PFSK-1 (cell line): Measurements from ENCODE around the gene DGKG.

ENCODE experiments used
- FOXP2 ChIP-seq: optimal IDR thresholded peaks from 2 replicates; pipeline ENCODE3; 2011; ENCODE audit warnings: borderline replicate concordance, control low read depth, inconsistent platforms; ENCODE audit not compliant: insufficient read depth; ENCODE audit errors: extremely low read length, extremely low read depth
- POLR2AphosphoS5 ChIP-seq: IDR thresholded peaks from 2 replicates; pipeline ENCODE4 v1.6.1; 2012; ENCODE audit warnings: low read depth, mild to moderate bottlenecking, control low read depth, low read length, moderate library complexity
- SIN3A ChIP-seq: IDR thresholded peaks from 2 replicates; pipeline ENCODE4 v1.6.1; 2012; ENCODE audit warnings: mild to moderate bottlenecking, low read length, moderate library complexity, borderline replicate concordance; ENCODE audit not compliant: insufficient read depth
- TAF1 ChIP-seq: IDR thresholded peaks from 2 replicates; pipeline ENCODE4 v1.6.1; 2012; ENCODE audit warnings: low read length, control low read depth, borderline replicate concordance; ENCODE audit not compliant: insufficient read depth
- TF ChIP-seq, protein P1 (sequence below), 2 experiments: IDR thresholded peaks; 2 replicates each; pipeline versions ENCODE4 v1.6.1 to v1.8.0; 2011 to 2012; ENCODE audit warnings: low read depth in 2 of 2, low read length in 2 of 2, control low read depth in 1 of 2, inconsistent platforms in 1 of 2, mild to moderate bottlenecking in 1 of 2, moderate library complexity in 1 of 2; ENCODE audit not compliant: insufficient read depth in 1 of 2

DNA sequence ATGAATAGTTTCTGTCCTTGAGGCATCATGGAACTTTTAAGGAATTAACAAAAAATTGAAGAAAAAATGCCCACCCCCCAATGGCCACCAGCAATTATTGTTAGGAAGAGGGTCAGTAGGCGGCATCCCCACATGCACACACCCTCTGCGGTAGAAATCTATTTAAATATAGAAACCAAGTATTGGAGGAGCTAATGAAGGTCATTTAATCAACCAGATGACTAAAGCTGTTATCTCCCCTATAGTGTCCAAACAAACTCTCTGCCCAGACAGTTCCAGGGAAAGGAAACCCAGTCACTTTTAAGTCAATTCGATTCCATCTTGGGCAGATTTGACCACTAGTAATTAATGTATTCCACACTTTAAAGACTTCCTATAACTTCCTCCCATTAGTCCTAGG, 47.1 kb downstream of the DGKG start:
- TF ChIP-seq POLR2AphosphoS5 (no peak), SIN3A (no peak), FOXP2 (no peak), TAF1 (no peak)
- TF ChIP-seq, protein P1, sequence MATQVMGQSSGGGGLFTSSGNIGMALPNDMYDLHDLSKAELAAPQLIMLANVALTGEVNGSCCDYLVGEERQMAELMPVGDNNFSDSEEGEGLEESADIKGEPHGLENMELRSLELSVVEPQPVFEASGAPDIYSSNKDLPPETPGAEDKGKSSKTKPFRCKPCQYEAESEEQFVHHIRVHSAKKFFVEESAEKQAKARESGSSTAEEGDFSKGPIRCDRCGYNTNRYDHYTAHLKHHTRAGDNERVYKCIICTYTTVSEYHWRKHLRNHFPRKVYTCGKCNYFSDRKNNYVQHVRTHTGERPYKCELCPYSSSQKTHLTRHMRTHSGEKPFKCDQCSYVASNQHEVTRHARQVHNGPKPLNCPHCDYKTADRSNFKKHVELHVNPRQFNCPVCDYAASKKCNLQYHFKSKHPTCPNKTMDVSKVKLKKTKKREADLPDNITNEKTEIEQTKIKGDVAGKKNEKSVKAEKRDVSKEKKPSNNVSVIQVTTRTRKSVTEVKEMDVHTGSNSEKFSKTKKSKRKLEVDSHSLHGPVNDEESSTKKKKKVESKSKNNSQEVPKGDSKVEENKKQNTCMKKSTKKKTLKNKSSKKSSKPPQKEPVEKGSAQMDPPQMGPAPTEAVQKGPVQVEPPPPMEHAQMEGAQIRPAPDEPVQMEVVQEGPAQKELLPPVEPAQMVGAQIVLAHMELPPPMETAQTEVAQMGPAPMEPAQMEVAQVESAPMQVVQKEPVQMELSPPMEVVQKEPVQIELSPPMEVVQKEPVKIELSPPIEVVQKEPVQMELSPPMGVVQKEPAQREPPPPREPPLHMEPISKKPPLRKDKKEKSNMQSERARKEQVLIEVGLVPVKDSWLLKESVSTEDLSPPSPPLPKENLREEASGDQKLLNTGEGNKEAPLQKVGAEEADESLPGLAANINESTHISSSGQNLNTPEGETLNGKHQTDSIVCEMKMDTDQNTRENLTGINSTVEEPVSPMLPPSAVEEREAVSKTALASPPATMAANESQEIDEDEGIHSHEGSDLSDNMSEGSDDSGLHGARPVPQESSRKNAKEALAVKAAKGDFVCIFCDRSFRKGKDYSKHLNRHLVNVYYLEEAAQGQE (IDR thresholded peaks at IDR 0.05; ENCODE audit: insufficient read depth in 1 of 2, low read depth in 2 of 2, low read length in 2 of 2), result no peak
